Activated CD8-positive, alpha-beta memory T cell treated with anti-CD3 and anti-CD28 coated beads for 24 hours (primary cell): ENCODE results near the gene CTIF.

Experiments
- DNase-seq: peaks from one replicate; pipeline ENCODE4 v3.0.0-alpha.2; 2020

Gene CTIF

DNA sequence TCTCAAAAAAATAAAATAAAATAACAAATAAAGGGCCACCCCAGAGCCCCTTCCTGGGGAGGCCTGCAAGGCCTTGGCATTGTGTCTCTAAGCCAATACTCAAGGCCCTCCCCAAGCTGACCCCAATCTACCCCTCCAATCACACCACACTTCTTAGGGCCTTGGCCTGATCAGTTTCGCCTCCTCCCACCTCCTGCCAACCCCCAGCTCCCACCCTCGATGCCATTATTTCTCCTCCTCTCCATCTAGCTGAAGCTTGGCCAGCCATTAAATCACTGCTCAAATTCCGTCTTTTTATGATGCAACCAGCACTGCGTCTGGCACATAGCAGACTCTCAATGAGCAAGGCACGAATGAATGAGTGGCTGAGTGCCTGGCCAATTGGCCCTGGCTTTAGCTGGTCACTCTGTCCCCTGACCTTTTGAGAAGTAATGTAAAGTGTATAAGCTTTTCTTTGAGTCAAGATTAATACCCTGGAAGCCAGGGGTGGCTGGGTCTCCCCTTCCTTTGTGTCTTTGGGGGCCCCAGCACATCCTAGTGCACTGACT lies 356.0 kb downstream of the CTIF start:
- no peak for DNase-seq

DNA sequence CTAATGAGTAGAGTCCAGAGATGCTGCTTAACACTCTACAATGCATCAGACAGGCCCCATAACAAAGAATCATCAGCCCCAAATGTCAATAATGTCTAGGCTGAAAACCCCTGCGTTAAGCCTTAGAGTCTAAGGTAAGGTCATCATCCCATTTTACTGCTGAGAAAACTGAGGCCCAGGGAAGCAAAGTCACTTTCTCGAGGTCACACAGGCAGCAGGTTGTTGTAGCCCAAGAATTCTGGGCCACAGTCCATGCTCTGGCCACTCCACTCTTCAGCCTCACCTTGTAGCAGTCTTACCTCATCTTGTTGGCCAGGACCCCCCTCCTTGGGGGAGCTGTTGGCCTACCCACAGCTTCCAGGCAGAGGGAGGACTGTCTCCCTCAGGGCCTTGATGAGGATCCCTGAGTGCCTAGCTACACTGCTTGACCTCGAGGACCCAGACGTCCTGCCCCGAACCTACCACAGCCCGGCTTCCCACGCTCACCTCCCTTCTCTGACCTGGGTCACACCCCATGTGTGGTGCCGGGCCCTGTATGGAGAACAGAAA lies 357.6 kb downstream of the CTIF start:
- no peak for DNase-seq

DNA sequence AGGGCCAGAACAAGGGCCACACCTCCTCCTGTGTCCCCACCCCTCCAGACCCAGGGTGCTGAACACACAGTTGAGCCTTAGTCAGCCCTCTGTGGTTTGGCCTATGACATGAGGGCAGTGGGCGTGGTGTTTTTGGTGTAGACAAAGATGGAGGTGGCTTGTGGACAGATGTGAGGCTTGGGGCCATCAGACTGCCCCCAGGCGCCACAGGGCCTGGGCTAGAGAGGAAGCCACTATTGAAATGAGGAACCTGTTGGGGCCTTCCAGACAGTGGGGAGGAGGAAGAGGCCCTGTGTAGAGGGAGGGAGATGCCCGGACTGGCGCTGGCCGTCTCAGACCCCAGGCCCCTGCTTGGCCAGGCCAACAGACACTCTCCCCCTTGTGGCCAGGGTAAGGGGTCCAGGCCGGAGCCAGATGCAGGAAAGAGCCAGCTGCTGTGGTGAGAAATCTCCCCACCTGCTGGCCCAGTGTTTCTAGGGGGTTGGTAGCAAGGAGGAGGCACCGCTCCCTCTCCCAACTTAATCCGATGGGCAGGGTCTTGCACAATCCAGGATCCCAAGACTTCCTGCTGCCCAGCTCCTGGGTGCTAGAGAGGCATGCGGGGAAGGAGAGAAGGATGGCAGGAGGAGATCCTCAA lies 358.2 kb downstream of the CTIF start:
- DNase-seq, result no peak

GRCh38 chr18:48897531-48897930 lies 358.7 kb downstream of the CTIF start:
- no peak for DNase-seq

DNA sequence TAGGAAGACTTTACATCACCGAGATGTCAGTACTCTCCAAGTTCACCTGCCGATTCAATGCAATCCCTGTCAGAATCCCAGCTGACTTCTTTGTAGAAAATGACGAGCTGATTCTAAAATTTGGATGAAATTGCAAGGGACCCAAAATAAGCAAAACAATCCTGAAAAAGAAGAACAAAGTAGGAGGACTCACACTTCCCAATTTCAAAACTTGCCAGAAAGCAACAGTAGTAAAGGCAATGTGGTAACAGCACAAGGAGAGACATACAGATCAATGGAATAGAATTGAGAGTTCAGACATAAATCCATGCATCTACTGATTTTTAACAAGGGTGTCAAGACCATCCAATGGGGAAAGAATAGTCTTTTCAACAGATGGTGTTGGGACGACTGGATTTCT lies 359.7 kb downstream of the CTIF start:
- no peak for DNase-seq

DNA sequence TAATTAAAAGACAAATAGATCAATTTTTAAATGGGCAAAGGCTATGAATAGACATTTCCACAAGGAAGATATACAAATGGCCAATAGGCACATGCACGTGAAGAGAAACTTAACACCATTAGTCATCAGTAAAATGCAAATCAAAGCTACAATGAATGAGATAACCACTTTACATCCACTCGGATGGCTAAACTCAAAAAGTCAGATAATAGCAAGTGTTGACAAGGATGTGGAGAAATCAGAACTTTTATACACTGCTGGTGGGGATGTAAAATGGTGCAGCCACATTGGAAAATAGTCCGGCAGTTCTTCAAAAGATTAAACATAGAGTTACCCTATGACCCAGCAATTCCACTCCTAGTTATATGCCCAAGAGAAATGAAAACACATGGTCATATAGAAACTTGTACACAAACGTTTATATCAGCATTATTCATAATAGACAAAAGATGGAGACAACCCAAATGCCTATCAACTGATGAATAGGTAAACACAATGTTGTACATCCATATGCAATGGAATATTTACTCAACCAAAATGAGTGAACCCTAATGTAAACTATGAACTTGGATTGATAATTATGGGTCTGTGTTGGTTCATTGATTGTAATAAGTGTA lies 360.8 kb downstream of the CTIF start:
- no peak for DNase-seq

DNA sequence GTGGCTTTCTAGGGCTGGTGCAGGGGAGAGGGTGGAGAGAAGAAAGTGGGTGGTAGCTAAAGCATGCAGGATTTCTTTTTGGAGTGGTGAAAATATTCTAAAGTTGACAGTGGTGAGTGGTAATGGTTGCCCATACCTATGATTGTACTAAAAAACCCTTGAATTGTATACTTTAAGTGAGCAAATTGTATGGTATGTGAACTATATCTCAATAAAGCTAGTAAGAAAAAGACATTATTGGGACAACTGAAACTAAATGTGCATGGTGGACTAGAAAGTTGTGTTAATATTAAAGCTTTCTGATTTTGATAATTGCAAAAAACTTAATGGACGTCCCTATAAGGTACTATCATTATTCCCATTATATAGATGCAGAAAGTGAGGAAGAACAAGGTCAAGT lies 361.6 kb downstream of the CTIF start:
- no peak for DNase-seq

DNA sequence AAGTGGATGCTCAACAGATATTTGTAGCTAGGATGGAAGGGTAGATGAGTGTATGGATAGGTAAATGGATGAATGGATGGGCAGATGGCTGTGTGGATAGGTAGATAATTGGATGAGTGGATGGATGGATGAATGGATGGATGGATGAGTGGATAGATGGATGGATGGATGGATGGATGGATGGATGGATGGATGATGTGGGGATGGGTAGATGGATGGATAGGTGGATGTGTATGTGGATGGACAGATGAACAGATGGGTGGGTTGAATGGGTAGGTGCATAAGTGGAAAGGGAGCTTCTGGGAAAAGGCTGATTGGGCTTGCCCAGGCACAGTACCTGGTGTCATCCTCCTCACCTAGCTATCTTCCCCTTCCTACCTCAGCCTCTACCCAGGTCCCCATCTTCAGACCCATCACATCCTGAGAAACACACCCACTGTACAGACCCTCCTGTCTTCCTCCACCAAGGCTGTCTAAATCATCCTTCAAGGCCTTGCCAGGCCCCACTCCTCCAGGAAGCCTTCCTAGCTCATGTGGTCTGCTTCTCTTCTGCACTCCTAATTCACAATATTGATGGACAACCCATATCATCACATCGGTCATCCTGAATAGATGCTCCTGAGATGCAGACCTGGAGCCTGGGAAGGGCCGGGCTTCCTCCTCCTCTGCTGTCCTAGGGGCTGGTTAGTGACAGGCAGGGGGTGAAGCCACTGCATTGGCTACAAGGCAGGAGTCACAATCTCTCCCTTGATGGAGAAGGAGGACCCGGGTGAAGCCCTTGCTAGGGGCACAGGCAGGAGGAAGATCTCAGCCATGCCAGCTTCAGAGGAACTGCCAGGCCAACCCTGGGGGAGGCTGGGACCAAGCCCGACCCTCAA lies 362.6 kb downstream of the CTIF start:
- no peak for DNase-seq

GRCh38 chr18:48902023-48902855 lies 363.4 kb downstream of the CTIF start:
- DNase-seq, result no peak

DNA sequence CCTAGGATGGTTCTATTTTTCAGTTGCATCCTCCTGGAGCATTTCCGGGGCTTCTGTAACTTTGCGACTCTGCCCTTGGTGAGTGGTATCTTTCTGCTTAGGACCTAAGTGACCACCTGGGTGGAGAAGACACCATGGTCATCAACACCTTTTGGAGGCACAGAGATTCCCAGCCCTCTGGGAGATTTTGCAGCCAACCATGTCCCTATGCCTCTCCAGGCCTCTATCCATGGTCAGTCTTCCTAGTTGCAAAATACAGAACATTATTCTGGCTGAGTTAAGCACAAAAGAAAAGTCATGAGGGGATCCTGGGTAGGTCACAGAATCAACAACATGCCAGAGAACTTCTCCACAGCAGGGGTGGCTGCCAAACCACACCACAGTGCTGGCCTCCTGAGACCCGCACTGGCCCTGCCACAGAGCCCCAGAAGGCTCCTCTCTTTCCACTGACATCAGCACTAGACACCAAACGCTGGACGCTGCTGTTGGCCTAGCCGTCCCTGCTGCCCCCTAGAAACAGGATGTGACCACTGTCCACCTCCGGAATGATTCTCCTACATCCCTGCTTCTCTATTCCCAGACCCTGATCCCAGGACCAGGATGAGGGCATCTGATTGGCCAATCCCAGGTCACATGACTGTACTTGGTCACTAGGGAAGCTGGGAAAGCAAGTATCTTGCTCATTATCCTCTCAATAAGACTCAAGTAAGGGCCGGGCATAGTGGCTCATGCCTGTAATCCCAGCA lies 364.2 kb downstream of the CTIF start:
- no peak for DNase-seq

- no peak for DNase-seq
Observed at GRCh38 chr18:48904091-48904490, 365.3 kb downstream of the CTIF start.

DNA sequence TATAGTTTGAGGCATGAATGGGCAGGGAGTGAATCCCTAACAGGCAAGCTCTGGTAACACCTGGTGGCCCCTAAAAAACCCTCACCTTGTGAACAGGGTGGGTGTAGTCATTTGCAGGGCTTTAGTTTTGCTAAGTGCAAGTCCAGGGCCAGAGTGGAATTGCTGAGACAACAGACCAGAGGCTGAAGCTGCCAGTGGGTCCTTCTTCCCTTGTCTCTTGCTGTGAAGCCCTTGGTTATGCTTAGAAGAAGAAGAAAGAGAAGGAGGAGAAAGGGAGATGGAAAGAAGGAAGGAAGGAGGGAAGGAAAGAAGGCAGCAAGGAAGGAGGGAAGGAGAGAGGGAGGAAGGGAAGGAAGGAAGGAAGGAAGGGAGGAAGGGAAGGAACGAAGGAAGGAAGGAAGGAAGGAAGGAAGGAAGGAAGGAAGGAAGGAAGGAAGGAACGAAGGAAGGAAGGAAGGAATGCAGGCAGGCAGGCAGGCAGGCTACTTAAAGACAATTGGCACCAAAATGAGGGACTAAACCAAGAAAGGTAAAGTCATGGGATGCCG lies 366.1 kb downstream of the CTIF start:
- no peak for DNase-seq

- no peak for DNase-seq
Observed at GRCh38 chr18:48905513-48905912, 366.7 kb downstream of the CTIF start.

GRCh38 chr18:48908916-48909315 lies 370.1 kb downstream of the CTIF start:
- no peak for DNase-seq

DNA sequence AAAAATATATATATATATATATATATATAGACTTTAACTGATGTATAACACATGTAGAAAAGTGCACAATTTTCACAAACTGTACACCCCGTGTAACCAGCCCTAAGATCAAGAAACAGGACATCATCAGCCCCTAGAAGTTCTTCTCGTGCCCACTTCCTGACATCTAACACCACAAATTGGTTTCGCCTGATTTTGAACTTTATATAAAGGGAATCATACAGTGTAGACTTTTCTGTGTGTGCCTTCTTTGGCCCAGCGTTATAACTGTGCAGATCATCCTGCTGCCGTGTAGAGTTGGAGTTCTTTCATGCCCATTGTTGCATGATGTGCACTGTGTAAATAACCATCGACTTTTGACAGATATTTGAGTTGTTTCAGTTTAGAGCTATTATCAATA lies 370.9 kb downstream of the CTIF start:
- no peak for DNase-seq

DNA sequence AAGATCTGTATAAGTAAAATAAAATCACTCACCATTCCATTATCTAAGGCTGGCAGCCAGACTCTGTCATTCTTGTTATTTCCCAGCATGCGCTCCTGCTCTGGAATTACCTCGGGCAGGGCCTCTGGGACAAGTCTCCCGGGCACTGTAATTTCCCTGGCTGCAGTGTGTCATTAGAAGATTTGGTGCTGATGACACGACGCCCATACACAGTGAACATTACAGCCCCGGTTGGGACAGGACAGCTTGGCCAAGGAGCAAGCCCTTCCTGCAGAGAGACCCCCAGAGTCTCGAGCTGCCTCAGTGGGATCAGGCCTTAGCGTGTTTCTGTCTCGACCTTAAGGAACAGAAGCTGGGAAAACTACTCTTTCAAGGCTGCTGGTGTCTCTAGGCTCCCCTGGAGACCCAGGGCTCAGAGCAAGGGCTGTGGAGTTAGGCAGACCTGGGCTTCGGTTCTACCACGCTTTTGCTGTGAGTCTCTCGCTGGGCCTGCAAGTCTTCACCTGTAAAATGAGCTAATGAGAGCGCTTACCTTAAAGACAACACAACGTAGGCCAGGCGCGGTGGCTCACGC lies 372.2 kb downstream of the CTIF start:
- DNase-seq, result no peak
